Suprapubic skin (tissue), 4 donors: ENCODE results near the gene GALNT4. TPM values are rescaled to one million over a fixed set of nuclear protein-coding genes. Genes with fewer than 3 reads are reported as not detected.

ENCODE experiments used
- DNase-seq, 2 donors: peaks; one replicate each; pipeline ENCODE4 v3.0.0-alpha.2; 2019; ENCODE audit warnings: low spot score in 2 of 2
- H3K27ac ChIP-seq: fragments of 200-600 bp; sonication (generic); one replicate; pipeline ENCODE4 v1.5.1; 2019
- H3K27me3 ChIP-seq: fragments of 200-600 bp; sonication (generic); one replicate; pipeline ENCODE4 v1.5.1; 2019
- H3K36me3 ChIP-seq: fragments of 200-600 bp; sonication (generic); one replicate; pipeline ENCODE4 v1.5.1; 2019
- H3K4me1 ChIP-seq: fragments of 200-600 bp; sonication (generic); one replicate; pipeline ENCODE4 v1.5.1; 2019
- H3K4me3 ChIP-seq: fragments of 200-600 bp; sonication (generic); one replicate; pipeline ENCODE4 v1.5.1; 2019; ENCODE audit warnings: mild to moderate bottlenecking
- H3K9me3 ChIP-seq: fragments of 200-600 bp; sonication (generic); one replicate; pipeline ENCODE4 v1.5.1; 2019
- CTCF ChIP-seq, 2 donors: fragments of 200-600 bp in 1 of 2; fragments of 450-650 bp in 1 of 2; sonication (generic) in 1 of 2; IDR thresholded peaks; one replicate each; pipeline ENCODE4 v1.5.1; 2016 to 2019; ENCODE audit warnings: antibody characterized with exemption in 2 of 2, mild to moderate bottlenecking in 1 of 2, moderate library complexity in 1 of 2
- EP300 ChIP-seq: sonication (generic); formaldehyde crosslinking; IDR thresholded peaks from one replicate; pipeline ENCODE4 v1.6.1; 2017; ENCODE audit warnings: antibody characterized with exemption
- POLR2A ChIP-seq, 2 donors: fragments of 450-650 bp; IDR thresholded peaks; one replicate each; pipeline ENCODE4 v1.6.1; 2017; ENCODE audit warnings: antibody characterized with exemption in 2 of 2, mild to moderate bottlenecking in 2 of 2, moderate library complexity in 2 of 2
- POLR2AphosphoS5 ChIP-seq, 3 donors: sonication (generic); formaldehyde crosslinking; IDR thresholded peaks; one replicate each; pipeline ENCODE4 v1.6.1; 2017; ENCODE audit warnings: antibody characterized with exemption in 3 of 3
- WGBS: methylation state at CpG from one replicate; pipeline ENCODE4 v1.1.5; 2018; 5-methylcytosine and 5-hydroxymethylcytosine counted together
- total RNA-seq, 4 donors: library from RNA; depleted of rRNA; stranded (reverse); fragments of >200 nt; gene quantifications; one replicate each; pipeline ENCODE4 v1.1.0, GENCODE V29; 2016

GALNT4 gene
- total RNA-seq, 4 donors from 2014 or later, result 3.9 to 5.6 (median 4.9) TPM

GRCh38 chr12:89492883-89493282 is 31.7 kb downstream of the GALNT4 start:
- Histone ChIP-seq H3K27ac (no peak overlapping the region), H3K4me1 (no peaks in the 10 kb centered on the region), H3K4me3 (no peak overlapping the region), H3K9me3 (no peaks in the 10 kb centered on the region), H3K27me3 (no peaks in the 10 kb centered on the region), H3K36me3 (peaks cover 16% of the 10 kb centered on the region)
- 91% methylated on average over 5 of the region's 5 CpGs for WGBS
- DNase-seq, result no peak
- TF ChIP-seq POLR2A (IDR thresholded peaks at IDR 0.05), result no peak
- TF ChIP-seq POLR2AphosphoS5 (IDR thresholded peaks at IDR 0.05), result no peak
- TF ChIP-seq CTCF (IDR thresholded peaks at IDR 0.05), result no peak
- TF ChIP-seq EP300, result no peak

- H3K4me3 ChIP-seq, result no peak overlapping the region
- H3K4me1 ChIP-seq, result no peaks in the 10 kb centered on the region
- H3K27me3 ChIP-seq, result no peaks in the 10 kb centered on the region
- H3K9me3 ChIP-seq, result no peaks in the 10 kb centered on the region
- WGBS, result 92% methylated on average over 1 of the region's 1 CpG
- TF ChIP-seq POLR2A (IDR thresholded peaks at IDR 0.05) (no peak), POLR2AphosphoS5 (IDR thresholded peaks at IDR 0.05) (no peak), EP300 (no peak), CTCF (IDR thresholded peaks at IDR 0.05) (no peak)
- H3K27ac ChIP-seq, result no peak overlapping the region
- H3K36me3 ChIP-seq, result peaks cover 16% of the 10 kb centered on the region
- no peak for DNase-seq
Observed at GRCh38 chr12:89490922-89491321, 33.7 kb downstream of the GALNT4 start.

- H3K27ac ChIP-seq, result no peak overlapping the region
- H3K4me3 ChIP-seq, result no peak overlapping the region
- no peak for TF ChIP-seq CTCF (IDR thresholded peaks at IDR 0.05)
- no peak for TF ChIP-seq EP300
- TF ChIP-seq POLR2A (IDR thresholded peaks at IDR 0.05), result no peak
- no peak for TF ChIP-seq POLR2AphosphoS5 (IDR thresholded peaks at IDR 0.05)
- peaks cover 19% of the 10 kb centered on the region for H3K36me3 ChIP-seq
- H3K27me3 ChIP-seq, result no peaks in the 10 kb centered on the region
- DNase-seq, result no peak
- H3K9me3 ChIP-seq, result no peaks in the 10 kb centered on the region
- 96% methylated on average over 2 of the region's 2 CpGs for WGBS
- peaks cover 3% of the 10 kb centered on the region for H3K4me1 ChIP-seq
Observed at GRCh38 chr12:89486264-89486663, 38.3 kb downstream of the GALNT4 start.

- Histone ChIP-seq H3K9me3 (no peaks in the 10 kb centered on the region), H3K4me1 (peaks cover 3% of the 10 kb centered on the region), H3K27me3 (no peaks in the 10 kb centered on the region), H3K27ac (no peak overlapping the region), H3K4me3 (no peak overlapping the region), H3K36me3 (peaks cover 12% of the 10 kb centered on the region)
- no peak for TF ChIP-seq CTCF (IDR thresholded peaks at IDR 0.05)
- TF ChIP-seq POLR2A (IDR thresholded peaks at IDR 0.05), result no peak
- TF ChIP-seq EP300, result no peak
- no peak for TF ChIP-seq POLR2AphosphoS5 (IDR thresholded peaks at IDR 0.05)
- DNase-seq, result no peak
- WGBS, result 80% methylated on average over 1 of the region's 1 CpG
Observed at GRCh38 chr12:89484470-89484869, 40.1 kb downstream of the GALNT4 start.

- Histone ChIP-seq H3K36me3 (peaks cover 3% of the 10 kb centered on the region), H3K4me1 (peaks cover 3% of the 10 kb centered on the region), H3K27me3 (no peaks in the 10 kb centered on the region), H3K27ac (no peak overlapping the region), H3K9me3 (no peaks in the 10 kb centered on the region), H3K4me3 (no peak overlapping the region)
- DNase-seq, result no peak
- TF ChIP-seq CTCF (IDR thresholded peaks at IDR 0.05), result no peak
- no peak for TF ChIP-seq POLR2A (IDR thresholded peaks at IDR 0.05)
- no peak for TF ChIP-seq POLR2AphosphoS5 (IDR thresholded peaks at IDR 0.05)
- no peak for TF ChIP-seq EP300
- 83% methylated on average over 2 of the region's 2 CpGs for WGBS
Observed at GRCh38 chr12:89481213-89481914, 43.2 kb downstream of the GALNT4 start.
